Keratinocyte (primary cell): ENCODE measurements around the gene GJD2. TPM values are rescaled to one million over a fixed set of nuclear protein-coding genes. Genes with fewer than 3 reads are reported as not detected.

Experiments used
- DNase-seq: peaks from one replicate; pipeline ENCODE4 v3.0.0-alpha.2; 2011; ENCODE audit warnings: low read depth, missing footprints, low spot score
- FAIRE-seq: peaks from 2 replicates; lab custom pipeline; 2011; peaks lifted over from hg19 to GRCh38; lab: Jason Lieb, UNC
- H2AFZ ChIP-seq: 2 replicates; pipeline ENCODE4 v1.6.0; 2012; ENCODE audit warnings: low read length, control low read depth, inconsistent platforms; ENCODE audit not compliant: control insufficient read depth
- H3K27ac ChIP-seq: 2 replicates; pipeline ENCODE4 v1.5.1; 2011; ENCODE audit warnings: low read length; ENCODE audit not compliant: control insufficient read depth, insufficient read depth
- H3K27me3 ChIP-seq: 3 replicates; pipeline ENCODE4 v1.6.0; 2011; ENCODE audit warnings: low read length; ENCODE audit not compliant: control insufficient read depth, insufficient read depth; ENCODE audit errors: extremely low read depth
- H3K36me3 ChIP-seq, 2 experiments: 2 replicates in 1 of 2; 3 replicates in 1 of 2; pipeline ENCODE4 v1.5.1; 2011; ENCODE audit warnings: low read length in 2 of 2, mild to moderate bottlenecking in 1 of 2; ENCODE audit not compliant: control insufficient read depth in 2 of 2, insufficient read depth in 2 of 2; ENCODE audit errors: extremely low read depth in 1 of 2
- H3K4me1 ChIP-seq: 3 replicates; pipeline ENCODE4 v1.5.1; 2011; ENCODE audit warnings: low read length; ENCODE audit not compliant: control insufficient read depth, insufficient read depth; ENCODE audit errors: extremely low read depth
- H3K4me2 ChIP-seq: 3 replicates; pipeline ENCODE4 v1.6.0; 2011; ENCODE audit warnings: low read depth, low read length; ENCODE audit not compliant: control insufficient read depth, insufficient read depth; ENCODE audit errors: extremely low read depth
- H3K4me3 ChIP-seq, 3 experiments: fragments of 200-600 bp in 1 of 3; sonication (generic) in 1 of 3; 2 replicates in 2 of 3; 3 replicates in 1 of 3; pipeline ENCODE4 v1.5.1; 2011 to 2016; ENCODE audit warnings: low read length in 3 of 3, mild to moderate bottlenecking in 3 of 3, control low read depth in 2 of 3, inconsistent platforms in 1 of 3, low read depth in 1 of 3, mixed read lengths in 1 of 3, mixed run types in 1 of 3, moderate library complexity in 1 of 3; ENCODE audit not compliant: control insufficient read depth in 2 of 3, insufficient read depth in 2 of 3; ENCODE audit errors: extremely low read depth in 1 of 3
- H3K79me2 ChIP-seq: 2 replicates; pipeline ENCODE4 v1.6.0; 2012; ENCODE audit warnings: low read length; ENCODE audit not compliant: control insufficient read depth, insufficient read depth
- H3K9ac ChIP-seq: 3 replicates; pipeline ENCODE4 v1.6.0; 2011; ENCODE audit warnings: low read length; ENCODE audit not compliant: control insufficient read depth, insufficient read depth; ENCODE audit errors: extremely low read depth
- H3K9me1 ChIP-seq: 3 replicates; pipeline ENCODE4 v1.6.0; 2011; ENCODE audit warnings: low read length; ENCODE audit not compliant: control insufficient read depth, insufficient read depth; ENCODE audit errors: extremely low read depth
- H3K9me3 ChIP-seq: 2 replicates; pipeline ENCODE4 v1.5.1; 2012; ENCODE audit warnings: low read depth, low read length; ENCODE audit not compliant: control insufficient read depth
- H4K20me1 ChIP-seq: 3 replicates; pipeline ENCODE4 v1.6.0; 2011; ENCODE audit warnings: low read length; ENCODE audit not compliant: control insufficient read depth, insufficient read depth; ENCODE audit errors: extremely low read depth
- CTCF ChIP-seq, 3 experiments: IDR thresholded peaks in 1 of 3; conservative IDR thresholded peaks in 1 of 3; optimal IDR thresholded peaks in 1 of 3; 2 replicates in 2 of 3; 3 replicates in 1 of 3; pipeline versions ENCODE3 to v1.5.1; 2011; ENCODE audit warnings: low read length in 3 of 3, mild to moderate bottlenecking in 3 of 3, moderate library complexity in 2 of 3, control low read depth in 1 of 3, inconsistent platforms in 1 of 3; ENCODE audit not compliant: insufficient read depth in 2 of 3; ENCODE audit errors: extremely low read depth in 1 of 3
- EZH2 ChIP-seq: IDR thresholded peaks from one replicate; pipeline ENCODE4 v1.6.1; 2012; ENCODE audit warnings: inconsistent platforms, mild to moderate bottlenecking, low read length, moderate library complexity
- dilution Hi-C: fragments of 300-500 bp; cut with MboI; formaldehyde crosslinking; loops from one replicate; pipeline ENCODE4 v1.7.0; 2020; ENCODE audit warnings: low sequenced_read_pairs; ENCODE audit not compliant: extremely low pct_ligation_motif_present
- polyA plus RNA-seq, 5 experiments: library from polyadenylated mRNA; depleted of rRNA in 3 of 5; stranded (reverse) in 3 of 5; stranded (forward) in 1 of 5; unstranded in 1 of 5; fragments of >200 nt; gene quantifications; 1 replicate in 1 of 5; 2 replicates in 3 of 5; 3 replicates in 1 of 5; pipeline versions ENCODE4 v1.2.1 to v1.2.3, GENCODE V29; 2011 to 2012; ENCODE audit warnings: missing spikeins in 2 of 5, low read depth in 1 of 5, low replicate concordance in 1 of 5

The GJD2 gene
- polyA plus RNA-seq, 1 donor (not counting 4 experiments of a cell fraction or from before 2014, with no cell fraction given), result not detected

GRCh38 chr15:34718681-34719665 is 35.8 kb downstream of the GJD2 start:
- Histone ChIP-seq H3K9me1 (no peaks in the 10 kb centered on the region), H3K79me2 (no peaks in the 10 kb centered on the region), H3K36me3 (no peaks in the 10 kb centered on the region), H3K9me3 (no peaks in the 10 kb centered on the region), H3K4me2 (no peak overlapping the region), H4K20me1 (no peaks in the 10 kb centered on the region), H3K27me3 (peaks cover 12% of the 10 kb centered on the region), H3K4me3 (no peak overlapping the region), H3K4me1 (peaks cover 6% of the 10 kb centered on the region), H2AFZ (no peak overlapping the region), H3K9ac (no peak overlapping the region), H3K27ac (no peak overlapping the region)
- no peak for DNase-seq
- TF ChIP-seq EZH2 (no peak), CTCF (optimal IDR thresholded peaks at IDR 0.05 in 1 of 3, IDR thresholded peaks at IDR 0.05 in 1 of 3, conservative IDR thresholded peaks at IDR 0.05 in 1 of 3; ENCODE audit: extremely low read depth in 1 of 3, insufficient read depth in 2 of 3, low read length in 3 of 3) (no peak)
- dilution Hi-C loops, result no loop called here
- no peak for FAIRE-seq

- H3K4me3 ChIP-seq, result no peak overlapping the region
- H3K36me3 ChIP-seq, result no peaks in the 10 kb centered on the region
- peaks cover 6% of the 10 kb centered on the region for H3K4me1 ChIP-seq
- dilution Hi-C loops, result no loop called here
- peaks cover 20% of the 10 kb centered on the region for H3K27me3 ChIP-seq
- DNase-seq (no peak), FAIRE-seq (no peak)
- no peaks in the 10 kb centered on the region for H3K9me1 ChIP-seq
- no peak overlapping the region for H3K27ac ChIP-seq
- TF ChIP-seq CTCF (optimal IDR thresholded peaks at IDR 0.05 in 1 of 3, IDR thresholded peaks at IDR 0.05 in 1 of 3, conservative IDR thresholded peaks at IDR 0.05 in 1 of 3; ENCODE audit: extremely low read depth in 1 of 3, insufficient read depth in 2 of 3, low read length in 3 of 3) (no peak), EZH2 (no peak)
- no peaks in the 10 kb centered on the region for H3K9me3 ChIP-seq
- H2AFZ ChIP-seq, result no peak overlapping the region
- no peaks in the 10 kb centered on the region for H3K79me2 ChIP-seq
- H4K20me1 ChIP-seq, result no peaks in the 10 kb centered on the region
- no peak overlapping the region for H3K9ac ChIP-seq
- H3K4me2 ChIP-seq, result no peak overlapping the region
Observed at GRCh38 chr15:34717729-34718128, 37.1 kb downstream of the GJD2 start.
